Embryonic facial prominence (tissue), 1 donor: ENCODE measurements around the gene CLDN1.
A peak's percentile ranks its signal among the peaks of the same experiment; 100 is the strongest.

Experiments used
- DNase-seq: peaks from one replicate; pipeline ENCODE4 v3.0.0-alpha.2; 2016; ENCODE audit errors: extremely low spot score

The CLDN1 gene

DNA sequence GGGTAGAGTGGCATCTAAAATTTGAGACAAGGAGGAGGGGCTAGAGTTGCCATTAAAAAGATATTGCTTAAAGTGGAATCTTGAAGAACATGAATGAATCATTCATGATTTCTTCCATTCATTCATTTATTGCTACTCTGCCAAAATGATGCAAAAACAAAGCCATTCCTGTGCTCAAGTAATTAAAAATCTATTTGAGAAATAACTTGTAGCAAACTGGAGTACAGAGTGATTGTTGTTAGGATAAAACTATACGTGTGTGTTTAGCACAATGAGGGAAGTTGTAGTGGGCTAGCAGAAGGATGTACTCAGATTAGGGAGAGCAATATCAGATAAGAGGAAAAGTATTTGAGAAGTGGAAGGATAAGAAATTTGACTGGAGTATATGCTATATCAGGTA, 11.7 kb upstream of the CLDN1 start:
- no peak for DNase-seq

DNA sequence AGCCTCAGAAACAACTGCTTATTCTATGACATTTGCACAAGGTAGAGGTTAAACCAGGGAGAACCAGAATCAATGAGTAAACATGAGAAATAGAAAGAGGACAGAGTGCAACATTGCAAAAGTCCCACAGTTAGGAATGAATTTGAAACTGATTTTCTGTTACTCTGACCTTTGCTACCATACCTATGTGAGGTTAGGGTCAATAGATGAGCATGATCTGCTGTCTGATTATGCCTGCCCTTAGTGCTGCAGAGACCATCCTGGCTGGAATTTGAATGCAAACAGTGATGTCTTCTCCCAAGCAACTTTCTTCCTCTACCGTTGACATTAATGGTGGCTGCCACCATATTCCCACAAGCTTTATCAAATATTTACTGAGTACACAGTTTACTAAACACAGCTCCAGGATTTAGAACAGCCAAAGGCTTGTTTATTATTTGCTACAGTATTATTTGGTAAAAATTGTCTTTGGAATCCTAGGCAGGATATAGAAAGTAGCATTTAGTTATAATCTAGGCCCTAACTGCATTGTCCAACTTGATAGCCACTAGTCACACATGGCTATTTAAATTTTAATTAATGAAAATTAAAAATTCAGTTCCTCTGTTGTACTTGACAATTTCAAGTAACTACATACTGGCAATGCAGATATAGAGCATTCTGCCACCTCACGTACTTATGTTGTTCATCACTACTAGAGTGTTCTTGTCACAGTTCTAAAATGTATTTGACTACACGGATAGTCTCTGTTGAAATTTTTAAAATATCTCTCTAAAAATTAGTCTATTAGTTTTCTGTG, 8.9 kb upstream of the CLDN1 start:
- DNase-seq: no peak

GRCh38 chr3:190326930-190327329, 4.7 kb upstream of the CLDN1 start:
- peak; percentile 46 for DNase-seq

DNA sequence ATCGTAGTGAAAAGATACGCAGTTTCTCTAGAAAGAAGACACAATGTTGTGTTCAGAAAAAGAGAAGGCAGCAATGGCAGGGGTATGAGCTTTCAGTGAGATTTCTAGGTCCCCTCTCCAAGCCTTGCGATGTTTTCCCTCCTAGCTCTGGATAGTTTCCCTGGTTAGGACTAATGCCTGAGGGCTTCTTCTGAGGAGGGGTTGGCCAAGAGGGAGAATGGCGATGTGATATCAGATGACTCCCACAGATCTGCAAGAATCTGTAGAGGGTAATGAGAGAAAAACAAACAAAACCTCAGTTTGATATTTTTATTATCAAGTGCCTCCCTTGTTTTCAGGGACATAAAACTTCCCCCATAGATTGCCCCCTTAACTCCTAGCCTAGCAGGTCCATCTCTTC, 4.1 kb upstream of the CLDN1 start:
- no peak for DNase-seq

- no peak for DNase-seq
Measured at GRCh38 chr3:190325923-190326322, 3.7 kb upstream of the CLDN1 start.

DNA sequence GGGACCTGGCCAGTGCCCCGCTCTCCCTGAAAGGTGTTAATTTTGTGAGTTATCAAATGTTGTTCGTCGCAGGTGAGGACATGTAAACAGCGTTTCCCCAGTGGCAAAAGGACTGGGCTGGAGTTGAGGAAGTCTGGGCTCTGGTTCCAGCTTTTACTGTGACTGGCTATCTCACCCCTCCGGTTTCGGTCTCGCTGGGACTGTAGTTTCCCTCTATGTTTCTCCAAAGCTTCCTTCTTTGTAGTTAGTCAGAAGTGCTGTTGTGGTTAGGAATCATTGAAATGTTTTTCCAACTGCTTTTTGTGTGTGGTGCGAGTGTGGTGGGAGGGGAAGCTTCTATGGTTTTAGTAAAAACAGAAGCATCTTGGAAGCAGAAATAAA, 990 bp upstream of the CLDN1 start:
- DNase-seq: no peak

- DNase-seq: no peak
Measured at GRCh38 chr3:190322604-190323245, 479 bp upstream of the CLDN1 start.

DNA sequence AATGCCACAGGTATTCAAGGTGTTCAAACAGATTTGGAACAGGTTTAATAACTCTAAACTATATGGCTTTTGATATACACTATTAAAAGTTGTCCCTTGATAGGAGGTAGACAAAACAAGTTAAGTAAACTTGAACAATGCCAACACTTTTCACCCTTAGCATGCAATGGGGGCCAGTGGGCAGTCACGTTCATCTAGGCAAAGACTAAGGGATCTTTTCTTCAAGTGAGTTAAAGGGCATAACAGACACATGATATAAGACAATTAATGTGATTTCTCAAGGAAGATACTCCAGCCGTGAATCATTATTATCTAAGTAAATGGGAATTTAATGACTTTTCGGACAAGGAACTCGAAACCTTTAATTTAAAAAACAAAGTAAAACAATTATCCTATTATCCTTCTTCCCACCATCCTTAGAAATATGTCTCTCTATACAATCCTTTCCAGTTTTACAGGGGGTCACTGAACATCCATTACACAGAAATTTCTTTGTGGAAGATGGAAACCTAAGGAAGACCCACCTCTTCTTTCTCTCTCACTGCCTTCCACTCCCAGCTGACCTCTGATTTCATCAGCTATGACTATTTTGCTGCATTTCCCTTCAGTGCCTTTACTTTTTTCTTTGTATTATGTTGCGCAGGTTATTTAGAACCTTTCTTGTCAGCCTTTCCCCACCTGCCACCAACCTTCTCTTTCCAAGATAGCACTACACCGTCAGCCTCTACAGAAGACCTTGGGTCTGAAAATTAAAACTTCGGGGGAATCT, 1.5 kb downstream of the CLDN1 start:
- DNase-seq: no peak

GRCh38 chr3:190319660-190320059, 2.6 kb downstream of the CLDN1 start:
- no peak for DNase-seq

DNA sequence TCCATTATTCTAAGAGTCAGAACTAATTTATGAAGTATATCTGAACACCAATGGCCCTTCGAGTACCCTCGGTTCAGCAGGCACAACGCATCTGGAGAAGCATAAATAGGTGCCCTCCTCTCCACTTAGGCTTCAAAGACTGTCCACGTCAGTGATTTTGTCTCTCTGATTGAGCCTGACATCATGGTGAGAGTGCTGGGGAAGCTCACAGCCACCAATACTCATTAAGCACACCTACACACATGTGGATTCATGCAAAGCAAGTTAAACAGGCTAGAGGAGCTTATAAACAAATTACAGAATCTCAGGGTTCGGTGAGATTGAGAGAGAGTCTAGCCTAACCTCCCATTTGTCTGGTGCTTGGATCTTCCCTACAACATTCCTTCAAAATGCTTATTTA, 3.6 kb downstream of the CLDN1 start:
- no peak for DNase-seq

DNA sequence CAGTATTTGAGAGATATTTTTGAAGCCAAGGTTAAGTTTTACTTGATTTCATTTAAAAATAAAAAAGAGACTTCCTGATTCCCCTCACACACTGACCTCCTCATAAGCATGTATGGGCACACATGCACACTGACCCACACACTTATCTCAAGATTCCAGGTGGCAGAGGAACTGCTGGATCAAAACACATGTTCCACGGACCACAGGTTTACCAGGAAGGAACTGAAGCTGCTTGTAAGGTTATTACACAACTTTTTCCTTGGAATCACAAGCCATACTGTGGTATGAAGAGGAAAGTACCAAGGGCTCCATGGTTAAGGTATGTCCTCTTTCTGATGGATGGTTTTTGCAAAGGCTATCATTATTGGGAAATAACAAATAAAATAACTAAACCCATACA, 7.5 kb downstream of the CLDN1 start:
- DNase-seq: no peak

DNA sequence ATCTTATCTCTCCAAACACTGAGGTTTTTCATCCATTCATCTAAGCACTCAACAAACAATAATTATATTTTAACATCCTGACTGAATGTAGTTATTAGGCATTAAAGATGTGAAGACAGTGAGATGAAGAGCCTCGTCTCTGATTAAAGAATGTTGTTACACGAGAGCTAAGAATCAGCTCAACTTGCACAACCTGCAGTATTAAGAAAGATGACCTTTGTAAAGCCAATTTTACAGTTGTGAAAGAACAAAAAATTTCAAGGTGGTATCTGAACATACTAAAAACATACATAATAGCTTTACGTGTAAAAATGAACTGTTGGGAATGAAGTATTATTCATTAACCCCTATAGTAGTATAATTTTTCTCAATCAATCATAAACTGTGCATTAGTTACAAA, 12.8 kb downstream of the CLDN1 start:
- DNase-seq: no peak

DNA sequence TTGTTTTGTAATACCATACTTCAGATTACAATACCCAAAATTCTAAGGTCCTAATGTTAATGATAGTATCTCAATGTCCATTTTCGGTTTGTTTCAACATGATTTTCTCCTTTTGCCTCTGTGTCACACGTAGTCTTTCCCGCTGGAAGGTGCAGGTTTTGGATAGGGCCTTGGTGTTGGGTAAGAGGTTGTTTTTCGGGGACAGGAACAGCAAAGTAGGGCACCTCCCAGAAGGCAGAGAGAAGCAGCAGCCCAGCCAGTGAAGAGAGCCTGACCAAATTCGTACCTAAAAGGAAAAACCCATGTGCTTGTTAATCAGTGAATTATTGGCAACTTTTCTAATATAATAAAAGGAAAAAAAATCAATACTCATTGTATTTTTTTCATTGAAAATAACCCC, 14.1 kb downstream of the CLDN1 start:
- DNase-seq: no peak

DNA sequence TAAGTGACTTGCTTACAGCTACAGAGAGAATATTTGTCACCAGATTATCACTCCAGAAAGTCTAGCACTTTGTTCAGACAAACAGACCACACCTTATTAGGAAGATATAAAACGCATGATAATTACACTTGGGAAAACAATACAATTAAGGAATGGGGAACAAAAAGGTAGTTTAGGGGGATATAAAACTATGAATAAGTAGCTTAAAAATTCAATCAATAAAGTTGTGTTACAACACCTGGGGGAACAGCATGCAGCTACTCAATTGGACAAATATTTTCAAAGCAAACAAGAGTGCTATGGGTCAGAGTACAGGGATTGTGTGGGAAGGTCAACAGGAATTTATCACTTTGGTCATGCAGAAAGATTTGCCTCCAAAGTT, 15.1 kb downstream of the CLDN1 start:
- no peak for DNase-seq

- DNase-seq: no peak
Measured at GRCh38 chr3:190306513-190307163, 15.6 kb downstream of the CLDN1 start.

DNA sequence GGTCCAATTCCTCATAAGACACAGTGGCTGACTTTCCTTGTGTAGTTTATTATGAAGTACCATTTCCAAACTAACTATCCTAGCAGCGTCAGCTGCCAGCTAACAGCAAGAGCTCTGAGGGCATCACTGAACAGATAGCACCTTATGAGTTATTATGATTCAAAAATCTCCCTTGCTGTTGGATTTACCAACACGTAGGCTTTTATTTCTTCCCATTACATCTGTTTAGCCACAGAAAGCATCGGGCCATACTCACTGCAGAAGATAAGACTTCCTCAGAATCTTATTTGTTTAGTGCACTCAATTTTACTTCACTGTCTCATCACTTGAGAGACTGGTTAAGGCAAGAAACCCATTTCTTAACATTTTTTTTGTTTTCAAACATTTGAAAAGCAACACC, 16.2 kb downstream of the CLDN1 start:
- DNase-seq: no peak

GRCh38 chr3:190305406-190305805, 16.8 kb downstream of the CLDN1 start:
- no peak for DNase-seq

- no peak for DNase-seq
Measured at GRCh38 chr3:190303884-190304283, 18.4 kb downstream of the CLDN1 start.

GRCh38 chr3:190302212-190302867, 19.9 kb downstream of the CLDN1 start:
- DNase-seq: no peak

- DNase-seq: no peak
Measured at GRCh38 chr3:190301591-190301990, 20.7 kb downstream of the CLDN1 start.

DNA sequence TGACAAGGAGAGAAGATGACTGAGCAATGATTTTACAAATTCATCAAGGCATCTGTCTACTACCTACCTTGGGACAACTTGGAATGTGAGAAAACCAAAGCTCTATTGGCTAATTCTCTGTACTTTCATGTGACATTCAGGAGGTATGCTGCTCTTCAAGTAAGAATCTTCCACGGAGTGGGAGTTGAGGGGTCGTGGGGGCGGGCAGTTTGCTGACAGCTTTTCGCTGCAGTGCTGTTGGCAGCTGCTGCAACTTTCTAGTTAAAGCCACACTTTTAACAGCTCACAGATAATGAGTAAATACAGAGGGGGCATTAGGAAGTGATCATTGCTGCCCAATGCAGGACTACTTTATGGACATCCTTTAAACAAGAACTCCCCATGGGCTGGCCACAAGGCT, 22.3 kb downstream of the CLDN1 start:
- DNase-seq: no peak

- DNase-seq: no peak
Measured at GRCh38 chr3:190294030-190294429, 28.2 kb downstream of the CLDN1 start.
